Cortex of kidney (tissue), 1 donor: ENCODE measurements around the gene RPS15.

Experiments used
- DNase-seq: peaks from one replicate; lab custom pipeline; 2025; lab: John Stamatoyannopoulos, UW

RPS15 gene

DNA sequence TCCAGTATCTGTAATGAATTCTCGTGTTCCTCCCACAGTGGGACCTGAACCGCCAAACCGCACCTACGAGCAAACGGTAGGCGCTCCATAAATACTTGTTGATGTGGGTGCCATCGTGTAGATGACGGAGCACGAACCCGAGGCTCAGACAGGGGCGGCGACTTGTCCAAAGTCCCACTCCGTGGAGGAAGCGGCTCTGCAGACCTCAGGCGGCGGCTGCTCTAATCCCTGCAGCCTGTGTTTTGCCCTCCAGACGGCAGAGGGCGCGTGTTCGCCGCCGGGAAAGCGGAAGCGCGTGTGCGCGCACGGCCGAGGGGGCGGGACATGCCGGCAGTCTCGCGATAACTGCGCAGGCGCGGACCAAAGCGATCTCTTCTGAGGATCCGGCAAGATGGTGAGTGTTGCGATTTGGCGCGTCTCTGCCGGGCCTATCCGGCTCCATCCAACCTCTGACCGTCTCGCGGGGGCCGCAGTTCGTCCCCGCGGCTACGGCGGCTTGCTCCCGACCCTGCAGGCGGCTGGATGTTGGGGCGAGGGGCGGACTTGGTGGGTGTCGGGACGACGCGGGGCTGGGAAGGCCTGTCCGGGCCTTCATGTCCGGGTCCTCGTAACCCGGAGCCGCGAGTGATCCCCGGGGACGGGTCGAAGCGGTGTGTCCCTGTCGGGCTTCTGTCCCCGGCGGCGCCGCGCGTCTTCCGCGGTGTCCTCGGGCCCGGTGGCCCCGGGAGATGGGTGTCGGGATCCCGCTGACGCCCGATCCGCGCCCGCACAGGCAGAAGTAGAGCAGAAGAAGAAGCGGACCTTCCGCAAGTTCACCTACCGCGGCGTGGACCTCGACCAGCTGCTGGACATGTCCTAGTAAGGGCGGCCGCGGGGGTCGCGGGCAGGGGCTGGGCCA is at the start of gene RPS15:
TSS of gene RPS15 (plus strand) at position 362 of the 898 bp plus-strand sequence. CDS start at position 392, 30 bp downstream.
- no peak for DNase-seq

DNA sequence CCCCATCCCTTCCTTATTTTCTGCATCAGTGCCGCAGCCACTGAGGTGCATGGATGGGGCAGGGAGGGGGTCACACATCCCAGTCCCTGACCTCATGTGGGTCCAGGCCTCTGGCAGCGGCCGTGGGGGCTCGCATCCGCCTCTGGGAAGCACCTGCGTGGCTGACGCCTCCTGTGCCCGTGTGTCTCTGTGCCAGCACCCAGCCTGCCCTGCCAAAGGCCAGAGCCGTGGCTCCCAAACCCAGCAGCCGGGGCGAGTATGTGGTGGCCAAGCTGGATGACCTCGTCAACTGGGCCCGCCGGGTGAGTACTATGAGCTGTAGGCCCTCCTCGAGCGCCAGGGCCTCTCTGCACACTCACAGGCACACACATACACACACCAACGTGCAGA is 49.6 kb upstream of the RPS15 start:
- no peak for DNase-seq

- no peak for DNase-seq
Observed at GRCh38 chr19:1389033-1389940, 48.9 kb upstream of the RPS15 start.

DNA sequence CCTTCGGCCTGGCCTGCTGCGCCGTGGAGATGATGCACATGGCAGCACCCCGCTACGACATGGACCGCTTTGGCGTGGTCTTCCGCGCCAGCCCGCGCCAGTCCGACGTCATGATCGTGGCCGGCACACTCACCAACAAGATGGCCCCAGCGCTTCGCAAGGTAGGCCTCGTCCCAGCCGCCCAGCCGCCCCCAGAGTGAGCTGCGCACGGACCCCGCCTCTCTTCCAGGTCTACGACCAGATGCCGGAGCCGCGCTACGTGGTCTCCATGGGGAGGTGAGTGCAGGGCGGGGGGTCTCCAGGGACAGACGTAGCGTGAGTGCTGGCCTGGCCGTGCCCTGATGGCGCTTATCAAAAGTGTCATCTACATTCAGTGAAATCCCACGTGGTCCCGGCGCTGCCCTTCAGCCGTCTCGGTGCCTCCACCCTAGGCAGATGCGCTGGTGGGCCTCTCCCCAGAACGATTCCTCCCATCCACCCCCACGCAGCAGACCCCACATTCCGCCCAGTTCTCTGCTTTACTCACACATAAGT is 47.2 kb upstream of the RPS15 start:
- no peak for DNase-seq

GRCh38 chr19:1392407-1392806 is 45.8 kb upstream of the RPS15 start:
- no peak for DNase-seq

- DNase-seq = no peak
Observed at GRCh38 chr19:1392939-1393530, 45.2 kb upstream of the RPS15 start.

DNA sequence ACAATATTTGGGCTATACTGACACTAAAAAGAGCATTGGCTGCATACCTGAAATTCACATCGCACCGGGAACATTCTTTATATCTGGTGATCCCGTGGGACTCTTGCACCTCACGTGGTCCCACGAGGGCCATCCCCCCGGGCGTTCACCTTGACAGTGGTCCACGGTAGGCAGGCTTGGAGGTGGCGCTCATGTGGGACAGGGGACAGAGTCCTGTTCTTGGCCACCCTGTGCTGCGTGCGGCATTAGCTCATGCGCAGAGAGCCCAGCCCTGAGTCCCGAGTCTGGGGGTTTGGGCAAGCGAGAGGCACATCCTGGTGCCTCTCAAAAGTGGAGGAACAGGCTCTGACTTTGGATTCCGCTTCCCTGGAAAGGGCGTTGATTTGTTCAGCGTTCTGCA is 44.4 kb upstream of the RPS15 start:
- no peak for DNase-seq

DNA sequence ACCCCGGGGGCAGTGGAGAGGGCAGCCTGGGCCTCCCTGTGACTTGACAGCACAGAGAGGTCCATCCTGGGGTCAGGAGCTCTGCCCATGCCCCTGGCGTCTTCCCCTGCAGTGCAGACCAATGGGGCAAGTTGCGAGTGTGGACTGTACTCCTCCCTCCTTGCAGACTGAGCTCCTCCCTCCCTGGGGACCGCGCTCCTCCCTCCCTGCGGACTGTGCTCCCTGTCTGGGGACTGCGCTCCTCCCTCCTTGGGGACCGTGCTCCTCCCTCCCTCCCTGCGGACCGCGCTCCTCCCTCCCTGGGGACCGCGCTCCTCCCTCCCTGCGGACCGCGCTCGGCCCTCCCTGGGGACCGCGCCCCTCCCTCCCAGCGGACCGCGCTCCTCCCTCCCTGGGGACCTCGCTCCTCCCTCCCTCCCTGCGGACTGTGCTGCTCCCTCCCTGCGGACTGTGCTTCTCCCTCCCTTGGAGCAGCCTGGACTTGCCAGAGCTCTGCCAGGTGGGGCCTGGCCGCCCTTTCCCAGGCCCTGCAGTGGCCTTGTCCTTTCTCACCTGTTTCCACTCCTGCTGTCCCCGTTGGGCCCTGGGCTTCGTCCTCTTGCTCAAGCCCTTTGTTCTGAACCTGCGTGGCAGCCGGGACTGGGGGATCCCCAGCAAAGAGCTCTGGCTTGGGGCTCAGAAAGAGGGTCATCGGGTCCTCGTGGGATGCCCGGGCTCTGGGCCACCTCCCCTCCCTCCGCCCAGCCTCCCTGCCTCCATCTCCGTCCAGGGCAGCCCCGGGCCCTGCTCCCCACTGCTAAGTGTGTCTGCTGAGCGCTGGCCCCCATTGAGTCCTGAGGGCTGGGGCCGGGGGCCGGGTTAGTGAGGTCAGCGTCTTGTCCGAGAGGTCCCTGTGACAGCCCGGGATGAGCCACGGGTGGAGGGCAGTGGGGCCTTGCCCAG is 43.7 kb upstream of the RPS15 start:
- DNase-seq = no peak

DNA sequence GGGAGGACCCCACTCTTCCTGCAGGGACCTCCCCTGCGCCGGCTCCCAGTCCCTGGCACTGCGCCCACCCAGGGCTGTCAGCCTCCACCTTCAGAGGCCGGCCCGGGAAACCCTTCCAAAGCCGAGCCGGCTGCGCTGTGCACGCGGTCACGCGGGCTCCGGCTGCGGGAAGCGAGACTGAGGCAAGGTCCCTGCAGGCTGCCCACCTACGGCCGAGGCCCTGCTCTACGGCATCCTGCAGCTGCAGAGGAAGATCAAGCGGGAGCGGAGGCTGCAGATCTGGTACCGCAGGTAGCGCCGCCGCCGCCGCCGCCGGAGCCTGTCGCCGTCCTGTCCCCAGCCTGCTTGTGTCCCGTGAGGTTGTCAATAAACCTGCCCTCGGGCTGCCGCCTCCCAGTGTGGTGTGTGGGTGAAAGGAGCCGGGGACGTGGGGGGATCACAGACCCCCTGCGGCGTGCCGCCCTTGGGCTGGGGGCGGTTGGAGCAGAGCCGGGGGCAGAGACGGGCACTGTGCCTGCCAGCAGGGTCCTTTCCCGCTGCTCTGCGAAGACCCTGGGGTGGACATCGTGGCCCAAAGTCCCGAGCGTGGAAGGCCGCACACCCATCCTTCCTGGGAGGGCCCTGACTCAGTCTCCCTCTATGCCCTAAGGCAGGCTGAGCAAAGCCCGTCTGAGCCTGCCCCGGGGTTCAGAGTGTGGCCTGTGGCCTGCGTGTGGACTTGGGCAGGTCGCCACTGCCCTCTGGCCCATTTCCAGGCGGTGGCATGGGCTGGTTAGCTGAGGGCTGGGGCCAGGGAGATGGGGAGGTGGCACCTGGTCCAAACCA is 42.8 kb upstream of the RPS15 start:
- no peak for DNase-seq

DNA sequence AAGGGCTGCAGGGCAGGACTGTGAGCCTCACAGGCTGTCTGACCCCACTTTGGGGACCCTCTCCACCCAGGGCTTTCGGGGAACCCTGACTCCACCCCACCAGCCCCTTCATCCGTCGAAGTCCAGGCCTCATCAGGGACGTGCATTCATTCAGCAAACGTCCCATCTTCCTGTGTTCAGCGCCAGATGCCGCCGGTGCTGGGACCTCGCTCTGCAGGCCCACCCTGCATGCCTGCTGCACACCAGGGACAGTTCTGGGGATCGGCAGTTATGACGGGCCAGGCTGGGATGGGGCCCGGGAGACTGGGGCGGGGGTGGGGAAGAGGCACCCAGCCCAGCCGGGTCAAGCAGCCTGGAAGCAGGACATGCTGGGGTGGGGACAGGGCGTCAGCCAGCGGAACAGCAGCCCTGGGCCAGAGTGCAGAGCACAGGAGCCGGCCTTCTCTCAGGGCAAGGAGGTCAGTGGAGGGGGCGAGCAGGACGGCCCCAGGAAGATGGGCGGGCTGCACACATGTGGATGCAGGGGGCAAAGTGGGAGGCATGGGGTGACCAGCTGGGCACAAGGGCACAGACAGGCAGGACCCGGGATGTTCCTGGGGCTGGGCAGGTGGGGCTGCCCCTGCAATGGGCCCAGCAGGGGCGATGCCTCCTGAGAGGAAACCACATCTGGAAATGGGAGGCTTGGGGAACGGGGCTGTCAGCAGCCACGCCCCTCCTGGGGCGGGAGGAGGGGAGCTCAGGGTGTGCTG is 42.0 kb upstream of the RPS15 start:
- DNase-seq = no peak

- no peak for DNase-seq
Observed at GRCh38 chr19:1396768-1397679, 41.2 kb upstream of the RPS15 start.

GRCh38 chr19:1397838-1398237 is 40.4 kb upstream of the RPS15 start:
- no peak for DNase-seq

DNA sequence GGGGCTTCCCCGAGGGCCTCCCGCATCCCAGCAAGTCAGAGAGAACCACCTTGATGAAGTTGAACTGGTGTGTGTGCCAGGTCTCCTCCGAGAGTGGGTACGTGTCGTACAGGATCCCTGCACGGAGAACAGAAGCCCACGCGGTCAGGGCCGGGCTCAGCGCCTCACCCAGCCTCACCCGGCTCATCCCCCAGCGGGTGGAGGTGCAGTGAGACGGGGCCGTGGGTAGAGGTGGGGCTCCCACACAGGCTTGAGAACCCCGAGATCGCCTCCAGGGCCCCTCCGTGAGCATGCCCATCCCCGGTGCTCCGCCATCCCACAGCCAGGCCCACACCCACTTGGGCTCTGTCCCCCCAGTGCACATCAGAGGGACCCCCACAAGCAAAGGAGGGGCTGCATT is 39.1 kb upstream of the RPS15 start:
- DNase-seq = no peak

GRCh38 chr19:1399745-1400144 is 38.5 kb upstream of the RPS15 start:
- DNase-seq = no peak

DNA sequence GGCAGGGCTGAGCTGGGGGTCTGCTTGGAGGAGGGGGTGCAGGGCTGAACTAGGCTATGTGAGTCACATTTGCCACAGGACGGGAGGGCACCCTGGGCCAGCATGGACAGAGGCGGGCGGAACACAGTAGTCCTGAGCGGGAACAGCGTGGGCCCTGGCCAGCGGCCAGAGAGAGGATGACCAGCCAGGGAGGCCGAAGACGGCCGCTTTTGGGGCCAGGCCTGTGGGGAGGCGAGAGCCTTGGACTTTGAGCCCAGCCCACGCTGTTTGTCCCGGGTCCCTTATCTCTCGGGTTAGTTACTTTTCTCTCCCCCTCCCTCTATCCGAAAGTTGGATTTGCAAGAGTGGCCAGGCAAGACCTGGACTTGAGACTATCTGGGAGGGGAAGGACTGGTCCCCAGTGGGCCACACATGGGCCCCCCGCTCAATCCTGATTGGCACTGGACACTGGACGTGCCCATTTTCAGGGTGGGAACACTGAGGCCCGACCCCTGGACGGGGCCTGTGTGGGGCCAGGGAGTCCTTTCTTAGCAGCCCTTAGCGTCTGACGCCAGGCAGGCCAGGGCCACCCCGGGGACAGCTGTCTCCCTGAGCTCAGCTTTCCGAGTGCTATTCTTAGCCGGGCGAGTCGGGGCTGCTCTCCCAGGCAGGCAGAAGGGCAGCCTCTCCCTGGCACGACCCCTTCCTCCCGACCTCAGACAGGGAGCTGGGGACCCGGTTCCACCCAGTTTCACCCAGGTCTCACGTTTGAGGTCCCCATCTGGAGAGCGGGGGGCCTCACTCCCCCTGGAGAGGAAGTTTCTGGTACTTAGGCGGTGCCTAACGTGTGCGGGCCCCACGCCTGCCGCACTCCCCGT is 37.7 kb upstream of the RPS15 start:
- DNase-seq = no peak

DNA sequence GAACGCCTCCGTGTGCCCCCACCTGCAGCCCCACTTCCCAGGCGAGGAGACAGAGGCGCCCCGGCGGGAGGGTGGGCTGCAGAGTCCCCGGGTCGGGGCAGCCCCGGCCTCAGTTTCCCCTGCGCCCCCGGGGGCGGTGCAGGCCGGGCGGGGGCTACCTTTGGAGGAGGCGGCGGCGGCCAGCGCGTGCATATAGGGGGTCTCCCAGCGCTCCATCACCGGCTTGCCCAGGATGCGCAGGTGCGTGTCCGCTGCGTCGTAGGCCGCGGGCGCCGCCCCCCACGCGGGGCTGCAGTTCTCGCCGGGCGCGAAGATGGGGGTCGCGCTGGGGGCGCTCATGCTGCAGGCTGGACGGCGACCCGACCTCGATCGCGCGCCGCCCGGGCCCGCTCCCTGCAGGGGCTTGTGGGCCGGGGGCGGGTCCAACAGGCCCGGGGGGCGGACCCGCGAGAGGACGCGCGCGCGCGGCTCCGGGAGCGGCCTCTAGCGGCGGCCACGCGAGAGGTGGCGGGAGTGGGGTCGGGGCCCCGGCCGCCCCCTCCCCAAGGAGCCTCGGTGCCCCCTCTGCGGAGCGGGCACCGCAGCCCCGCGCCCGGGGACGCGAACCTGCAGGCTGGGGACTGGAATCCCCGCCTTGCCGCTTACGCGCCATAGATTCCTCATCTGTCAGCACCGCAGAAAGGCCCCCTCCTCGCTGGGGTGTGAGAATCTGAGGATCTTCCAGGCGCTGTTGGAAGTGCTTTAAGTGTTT is 36.9 kb upstream of the RPS15 start, which contains the start of gene GAMT:
TSS of gene GAMT (minus strand) at position 405 of the 751 bp plus-strand sequence. CDS start at position 339, 66 bp downstream.
- DNase-seq = no peak

GRCh38 chr19:1401889-1402217 is 36.3 kb upstream of the RPS15 start:
- DNase-seq = no peak
